GM18508 (cell line): ENCODE measurements around the gene ENTR1.
"Not testable (repeated sequence)": the region's sequence is repeated elsewhere in the genome, so short reads cannot be mapped to it uniquely, and the experiment has no call there.

ENCODE experiments used
- ATAC-seq: cut with Tn5 transposase; IDR thresholded peaks from one replicate; pipeline ENCODE4 v1.9.1; 2021; ENCODE audit warnings: moderate number of reproducible peaks; ENCODE audit not compliant: insufficient read depth, unreplicated experiment

Gene ENTR1

GRCh38 chr9:136438548-136439480 lies 28.4 kb upstream of the ENTR1 start:
- no peak for ATAC-seq

- no peak for ATAC-seq
Measured at GRCh38 chr9:136437839-136438547, 27.6 kb upstream of the ENTR1 start.

GRCh38 chr9:136437430-136437829 lies 27.0 kb upstream of the ENTR1 start:
- ATAC-seq: no peak

GRCh38 chr9:136436055-136436634 lies 25.7 kb upstream of the ENTR1 start:
- no peak for ATAC-seq

- ATAC-seq: no peak
Measured at GRCh38 chr9:136434580-136435169, 24.3 kb upstream of the ENTR1 start.

- no peak for ATAC-seq
Measured at GRCh38 chr9:136433849-136434579, 23.6 kb upstream of the ENTR1 start.

GRCh38 chr9:136433043-136433715 lies 22.8 kb upstream of the ENTR1 start:
- no peak for ATAC-seq

GRCh38 chr9:136432591-136432990 lies 22.2 kb upstream of the ENTR1 start:
- ATAC-seq: no peak

GRCh38 chr9:136431782-136432350 lies 21.5 kb upstream of the ENTR1 start:
- ATAC-seq: no peak

- ATAC-seq: no peak
Measured at GRCh38 chr9:136430588-136431234, 20.3 kb upstream of the ENTR1 start.

GRCh38 chr9:136429683-136430491 lies 19.5 kb upstream of the ENTR1 start:
- no peak for ATAC-seq

GRCh38 chr9:136429075-136429628 lies 18.7 kb upstream of the ENTR1 start:
- ATAC-seq: no peak

- no peak for ATAC-seq
Measured at GRCh38 chr9:136426787-136427186, 16.4 kb upstream of the ENTR1 start.

GRCh38 chr9:136425367-136425766 lies 15.0 kb upstream of the ENTR1 start:
- not testable (repeated sequence) for ATAC-seq

- ATAC-seq: no peak
Measured at GRCh38 chr9:136424750-136425362, 14.4 kb upstream of the ENTR1 start.

GRCh38 chr9:136423432-136424146 lies 13.2 kb upstream of the ENTR1 start:
- ATAC-seq: no peak

GRCh38 chr9:136422876-136423275 lies 12.5 kb upstream of the ENTR1 start:
- ATAC-seq: no peak
